ENCODE results near the gene KRTAP12-1.

KRTAP12-1 gene

DNA sequence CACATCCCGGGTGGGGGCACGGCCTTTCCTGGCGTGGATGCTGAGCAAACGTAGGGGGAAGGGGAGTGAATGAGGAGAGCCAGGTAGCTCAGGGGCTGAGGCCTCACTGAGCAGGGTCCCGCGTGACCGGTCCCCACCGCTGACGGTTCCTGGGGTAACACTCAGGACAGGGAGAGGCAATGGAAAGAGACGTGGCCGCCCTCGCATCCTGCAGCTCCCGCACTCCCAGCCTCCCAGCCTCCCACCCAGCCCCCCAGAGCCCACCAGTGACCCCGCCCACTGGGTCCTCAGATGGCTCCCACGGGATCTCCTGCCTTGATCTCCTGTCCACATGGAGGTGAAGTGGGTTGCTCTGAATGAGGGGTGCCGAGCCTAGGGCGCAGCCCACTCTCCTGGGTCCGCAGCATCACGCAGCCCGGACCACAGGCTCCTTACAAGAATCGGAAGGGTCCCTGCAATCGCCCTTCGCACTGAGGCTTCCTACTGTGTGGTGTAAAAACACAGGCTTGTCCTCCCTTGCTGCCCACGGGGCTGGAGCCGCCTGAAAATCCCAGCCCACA lies 27.0 kb upstream of the KRTAP12-1 start:
- TF ChIP-seq JUND (IDR thresholded peaks at IDR 0.05; ENCODE audit: low read depth), result no peak
- in situ Hi-C loops (cut with HindIII; ENCODE audit: low pct_unique_long_range_greater_than_20kb, low sequenced_read_pairs), result no loop called here
- no peak for DNase-seq (ENCODE audit: low read depth in 1 of 2, low spot score in 1 of 2)

DNA sequence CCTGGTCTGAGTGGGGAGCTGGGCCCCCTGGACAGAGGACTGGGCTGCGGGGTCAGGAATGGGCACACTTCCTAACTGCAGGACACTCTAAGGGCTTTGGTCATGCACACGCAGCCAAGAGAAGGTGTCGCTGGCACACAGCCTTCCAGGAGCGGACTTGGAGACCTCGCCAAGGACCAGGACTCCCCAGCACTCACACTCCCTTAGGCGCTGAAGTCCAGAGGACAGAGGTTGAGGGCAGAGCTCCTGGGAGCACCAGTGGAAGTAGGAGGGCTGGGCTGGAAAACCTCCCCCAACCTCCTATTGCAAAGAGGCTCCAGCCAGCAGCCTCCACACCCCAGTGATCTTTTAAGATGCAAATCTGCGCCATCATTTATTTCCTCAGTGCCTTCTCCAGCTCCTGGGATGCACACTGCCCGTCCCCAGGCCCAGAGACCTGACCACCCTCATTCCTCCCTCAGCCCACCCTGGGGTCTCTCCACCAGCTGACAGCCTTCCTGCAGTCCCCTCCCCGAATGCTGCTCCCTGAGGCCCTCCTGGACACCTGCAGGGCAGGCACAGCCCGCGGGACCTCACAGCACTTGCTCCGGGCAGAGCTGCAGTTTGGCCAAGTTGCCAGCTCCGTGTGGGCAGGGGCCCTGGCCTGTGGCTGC lies 26.4 kb upstream of the KRTAP12-1 start:
- DNase-seq (ENCODE audit: low read depth in 1 of 2, low spot score in 1 of 2), result peak in 1 of 2 experiments; percentile 10
- no peak for TF ChIP-seq JUND (IDR thresholded peaks at IDR 0.05; ENCODE audit: low read depth)
- in situ Hi-C loops (cut with HindIII; ENCODE audit: low pct_unique_long_range_greater_than_20kb, low sequenced_read_pairs), result no loop called here

DNA sequence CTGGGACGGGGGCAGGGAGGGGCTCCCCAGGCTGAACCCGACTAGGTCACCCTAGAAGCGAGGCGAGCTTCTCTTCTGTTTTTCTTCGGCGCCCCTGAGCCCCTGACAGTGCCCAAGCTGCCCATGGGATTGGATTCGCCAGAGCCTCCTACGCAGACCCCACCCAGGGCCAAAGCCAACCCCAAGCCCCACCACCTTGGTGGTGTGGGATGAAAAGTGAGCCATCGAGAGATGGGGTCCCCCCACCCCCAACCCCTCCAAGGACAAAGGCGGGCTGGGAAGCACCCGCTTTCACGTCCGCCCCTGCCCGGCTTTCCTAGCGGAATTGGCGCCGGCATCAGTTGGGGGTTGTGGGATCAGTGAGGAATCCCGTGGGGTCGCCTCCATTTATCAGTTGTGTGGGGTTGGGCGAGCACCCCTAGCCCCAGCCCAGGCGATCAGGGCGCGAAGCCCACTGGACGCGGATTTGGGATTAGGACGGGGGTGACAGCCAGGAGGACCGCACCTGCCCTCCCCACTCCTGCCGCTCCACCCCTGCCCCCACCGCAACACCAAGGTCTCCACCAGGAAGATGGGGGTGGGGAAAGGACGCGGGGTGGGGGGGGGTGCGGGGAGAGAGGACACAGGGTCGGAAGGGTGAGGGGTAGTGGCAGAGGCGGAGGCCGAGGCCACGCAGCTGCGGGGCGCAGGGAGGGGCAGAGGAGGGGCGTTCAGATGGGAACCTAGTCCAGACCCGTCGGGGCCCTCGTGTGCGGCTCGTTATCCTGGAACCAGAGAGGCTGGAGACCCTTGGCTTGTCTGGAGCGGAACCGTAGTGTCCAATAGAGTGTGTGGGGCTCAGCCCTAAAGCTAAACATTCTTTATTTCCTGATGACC lies 25.0 kb upstream of the KRTAP12-1 start:
- TF ChIP-seq JUND (IDR thresholded peaks at IDR 0.05; ENCODE audit: low read depth), result no peak
- in situ Hi-C loops (cut with HindIII; ENCODE audit: low pct_unique_long_range_greater_than_20kb, low sequenced_read_pairs), result no loop called here
- no peak for DNase-seq (ENCODE audit: low read depth in 1 of 2, low spot score in 1 of 2)

- no peak for DNase-seq (ENCODE audit: low read depth in 1 of 2, low spot score in 1 of 2)
- TF ChIP-seq JUND (IDR thresholded peaks at IDR 0.05; ENCODE audit: low read depth), result no peak
- in situ Hi-C loops (cut with HindIII; ENCODE audit: low pct_unique_long_range_greater_than_20kb, low sequenced_read_pairs), result no loop called here
Observed at GRCh38 chr21:44706026-44706705, 24.2 kb upstream of the KRTAP12-1 start.

DNA sequence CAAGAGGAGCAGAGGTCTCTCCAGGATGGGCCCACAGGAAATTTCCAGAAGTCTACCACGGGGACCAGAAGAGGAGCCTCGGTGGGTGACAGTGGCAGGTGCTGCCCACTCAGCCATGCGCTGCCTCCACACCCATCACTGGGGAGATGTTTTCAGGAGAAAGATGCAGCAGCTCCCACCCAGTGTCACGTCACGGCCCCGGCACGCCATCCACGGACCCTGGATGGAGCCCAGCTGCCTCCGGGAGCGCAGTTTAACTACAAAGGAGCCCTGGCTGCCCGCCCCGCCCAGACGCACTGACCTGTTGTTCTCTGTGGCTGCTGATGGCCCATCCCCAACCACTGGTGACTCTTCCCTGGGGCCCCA lies 22.7 kb upstream of the KRTAP12-1 start:
- in situ Hi-C loops (cut with HindIII; ENCODE audit: low pct_unique_long_range_greater_than_20kb, low sequenced_read_pairs), result no loop called here
- no peak for TF ChIP-seq JUND (IDR thresholded peaks at IDR 0.05; ENCODE audit: low read depth)
- DNase-seq (ENCODE audit: low read depth in 1 of 2, low spot score in 1 of 2), result no peak

DNA sequence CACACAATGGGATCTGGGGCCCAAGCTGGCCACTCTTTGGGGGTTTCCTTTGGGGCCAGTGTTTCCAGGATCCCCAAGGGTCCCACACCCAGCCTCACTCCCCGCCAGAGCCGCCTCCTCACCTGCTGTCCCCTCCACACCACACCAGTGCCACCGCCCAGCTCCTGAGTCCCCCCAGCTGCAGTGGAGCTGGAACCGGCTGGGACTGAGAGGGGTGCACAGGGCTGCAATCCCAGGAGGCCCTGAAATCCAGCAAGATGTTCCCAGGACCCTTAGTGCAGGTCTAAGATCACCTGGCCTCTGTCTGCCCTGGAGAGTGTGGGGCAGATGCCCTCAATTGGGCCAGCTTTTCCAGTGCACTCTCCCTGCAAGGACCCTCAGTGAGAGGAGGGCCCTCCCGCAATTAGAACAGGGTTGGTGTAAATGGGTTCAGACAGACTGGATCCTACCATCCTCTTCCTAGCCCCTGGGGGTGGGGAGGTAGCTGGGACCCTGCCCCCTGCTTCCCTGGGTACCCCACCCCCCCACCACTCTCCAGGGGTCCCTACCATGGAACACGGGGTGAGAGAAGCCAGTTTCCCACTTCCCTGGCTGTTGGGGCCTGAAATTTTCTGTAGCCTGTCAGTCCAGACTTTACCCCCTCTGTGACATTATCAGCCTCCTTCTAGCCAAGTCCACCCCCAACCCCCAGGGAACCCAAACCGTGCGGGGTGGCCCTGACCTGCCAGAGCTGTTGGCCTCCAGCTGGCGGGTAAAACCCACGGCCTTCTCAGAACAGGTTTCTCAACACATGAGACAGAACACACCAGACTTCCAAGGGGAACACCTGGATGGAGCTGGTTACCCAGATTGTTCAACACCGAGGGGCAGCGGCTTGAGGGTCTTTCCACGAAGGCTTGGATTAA lies 22.0 kb upstream of the KRTAP12-1 start:
- DNase-seq (ENCODE audit: low read depth in 1 of 2, low spot score in 1 of 2), result peak in 1 of 2 experiments; percentile 23
- in situ Hi-C loops (cut with HindIII; ENCODE audit: low pct_unique_long_range_greater_than_20kb, low sequenced_read_pairs), result no loop called here
- no peak for TF ChIP-seq JUND (IDR thresholded peaks at IDR 0.05; ENCODE audit: low read depth)

DNA sequence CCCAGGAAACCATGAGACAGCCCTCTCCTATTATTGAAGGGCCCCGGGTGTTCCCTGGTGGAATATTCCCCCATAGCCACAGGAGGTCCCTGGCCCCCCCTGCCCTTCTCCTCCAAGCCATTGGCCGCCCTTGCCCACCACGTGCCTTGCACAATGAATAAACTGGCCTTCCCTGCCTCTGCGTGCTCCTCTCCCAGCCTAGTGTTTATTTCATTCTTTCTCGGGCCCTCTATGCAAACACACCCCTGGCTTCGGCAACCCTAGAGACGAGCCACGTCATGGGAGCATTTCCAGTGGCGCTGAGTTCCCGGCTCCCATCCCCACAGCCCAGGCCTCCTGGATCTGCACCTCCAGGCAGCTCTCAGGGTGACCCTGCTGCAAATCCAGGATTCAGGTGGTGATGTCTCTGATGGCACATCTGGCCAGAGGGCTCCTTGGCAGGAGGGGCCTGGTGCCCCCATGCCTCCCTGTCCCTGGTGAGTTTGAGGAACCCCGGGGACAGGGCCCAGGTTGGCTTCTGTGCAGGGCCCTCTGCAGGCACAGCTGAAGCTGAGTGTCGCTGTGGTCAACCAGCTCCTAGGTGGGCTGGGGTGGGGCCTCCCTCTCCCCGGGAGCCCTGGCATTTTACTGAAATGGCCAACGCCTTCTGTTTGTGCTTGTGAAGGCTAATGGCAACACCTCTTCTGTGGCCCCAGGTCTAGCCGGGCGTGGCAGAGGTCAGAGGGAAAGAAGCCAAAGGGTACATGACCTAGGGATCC lies 21.2 kb upstream of the KRTAP12-1 start:
- TF ChIP-seq JUND (IDR thresholded peaks at IDR 0.05; ENCODE audit: low read depth), result no peak
- in situ Hi-C loops (cut with HindIII; ENCODE audit: low pct_unique_long_range_greater_than_20kb, low sequenced_read_pairs), result no loop called here
- DNase-seq (ENCODE audit: low read depth in 1 of 2, low spot score in 1 of 2), result no peak

DNA sequence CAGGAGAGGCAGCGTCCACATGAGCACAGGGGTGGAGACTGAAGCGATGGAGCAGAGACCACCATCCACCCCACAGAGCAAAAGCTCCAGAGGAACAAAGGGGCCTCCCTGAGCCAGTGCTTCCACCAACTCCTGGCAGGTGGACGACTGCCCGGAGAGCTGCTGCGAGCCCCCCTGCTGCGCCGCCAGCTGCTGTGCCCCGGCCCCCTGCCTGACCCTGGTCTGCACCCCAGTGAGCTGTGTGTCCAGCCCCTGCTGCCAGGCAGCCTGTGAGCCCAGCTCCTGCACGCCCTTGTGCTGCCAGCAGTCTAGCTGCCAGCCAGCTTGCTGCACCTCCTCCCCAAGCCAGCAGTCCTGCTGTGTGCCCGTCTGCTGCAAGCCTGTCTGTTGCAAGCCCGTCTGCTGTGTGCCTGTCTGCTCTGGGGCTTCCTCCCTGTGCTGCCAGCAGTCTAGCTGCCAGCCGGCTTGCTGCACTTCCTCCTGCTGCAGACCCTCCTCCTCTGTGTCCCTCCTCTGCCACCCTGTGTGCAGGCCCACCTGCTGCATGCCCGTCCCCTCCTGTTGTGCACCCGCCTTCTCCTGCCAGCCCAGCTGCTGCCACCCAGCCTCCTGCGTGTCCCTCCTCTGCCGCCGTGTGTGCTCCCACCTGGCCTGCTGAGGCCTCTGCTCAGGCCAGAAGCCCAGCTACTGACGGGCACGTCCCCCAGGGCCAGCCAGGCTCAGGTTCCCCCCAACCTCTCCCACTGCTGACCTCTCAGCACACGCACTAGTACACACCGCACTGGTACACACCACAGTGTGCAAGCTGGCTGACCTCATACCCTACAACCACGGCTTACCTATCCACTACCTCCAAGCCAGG lies 20.4 kb upstream of the KRTAP12-1 start:
- in situ Hi-C loops (cut with HindIII; ENCODE audit: low pct_unique_long_range_greater_than_20kb, low sequenced_read_pairs), result no loop called here
- TF ChIP-seq JUND (IDR thresholded peaks at IDR 0.05; ENCODE audit: low read depth), result no peak
- no peak for DNase-seq (ENCODE audit: low read depth in 1 of 2, low spot score in 1 of 2)

DNA sequence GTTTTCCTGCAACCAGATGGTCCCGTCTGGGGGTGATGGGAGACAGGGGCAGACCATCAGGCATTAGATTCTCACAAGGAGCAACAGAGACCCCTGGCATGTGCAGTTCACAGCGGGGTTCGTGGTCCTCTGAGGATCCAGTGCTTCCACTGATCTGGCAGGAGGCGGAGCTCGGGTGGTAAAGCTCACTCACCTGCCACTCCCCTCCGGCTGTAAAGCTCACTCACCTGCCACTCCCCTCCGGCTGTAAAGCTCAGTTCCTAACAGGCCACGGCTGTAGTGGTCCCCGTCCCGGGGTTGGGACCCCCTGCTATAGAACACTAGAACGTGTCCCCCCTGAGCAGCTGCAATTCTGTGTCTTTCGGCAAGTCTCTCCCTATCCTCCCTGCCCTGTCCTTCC lies 19.6 kb upstream of the KRTAP12-1 start:
- no peak for TF ChIP-seq JUND (IDR thresholded peaks at IDR 0.05; ENCODE audit: low read depth)
- no peak for DNase-seq (ENCODE audit: low read depth in 1 of 2, low spot score in 1 of 2)
- in situ Hi-C loops (cut with HindIII; ENCODE audit: low pct_unique_long_range_greater_than_20kb, low sequenced_read_pairs), result no loop called here

DNA sequence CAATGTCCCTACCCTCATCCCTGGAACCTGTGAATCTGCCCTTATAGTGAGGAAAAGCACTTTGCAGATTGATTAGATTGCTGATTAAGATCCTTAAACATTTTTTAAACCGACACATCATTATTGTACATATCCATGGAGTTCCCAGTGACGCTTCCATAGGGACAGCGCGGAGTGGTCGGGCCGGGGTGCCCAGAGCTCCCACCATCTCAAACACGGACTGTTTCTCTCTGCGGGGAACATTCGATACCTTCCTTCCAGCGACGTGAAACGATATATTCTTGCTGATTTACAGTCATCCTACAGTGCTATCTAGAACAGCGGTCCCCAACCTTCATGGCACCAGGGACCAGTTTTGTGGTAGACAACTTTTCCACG lies 19.0 kb upstream of the KRTAP12-1 start:
- no peak for TF ChIP-seq JUND (IDR thresholded peaks at IDR 0.05; ENCODE audit: low read depth)
- in situ Hi-C loops (cut with HindIII; ENCODE audit: low pct_unique_long_range_greater_than_20kb, low sequenced_read_pairs), result no loop called here

More for the DNA sequence above, 19.0 kb upstream of the KRTAP12-1 start:
- DNase-seq (ENCODE audit: low read depth in 1 of 2, low spot score in 1 of 2), result no peak

All from T47D (cell line).